ENCODE data around the gene SATB1. TPM values are rescaled to one million over a fixed set of nuclear protein-coding genes. Genes with fewer than 3 reads are reported as not detected.
"Not testable (repeated sequence)": the region's sequence is repeated elsewhere in the genome, so short reads cannot be mapped to it uniquely, and the experiment has no call there.

SATB1 gene
- total RNA-seq, 4 donors from 2014 or later, result 40.9 to 69.6 (median 41.7) TPM

DNA sequence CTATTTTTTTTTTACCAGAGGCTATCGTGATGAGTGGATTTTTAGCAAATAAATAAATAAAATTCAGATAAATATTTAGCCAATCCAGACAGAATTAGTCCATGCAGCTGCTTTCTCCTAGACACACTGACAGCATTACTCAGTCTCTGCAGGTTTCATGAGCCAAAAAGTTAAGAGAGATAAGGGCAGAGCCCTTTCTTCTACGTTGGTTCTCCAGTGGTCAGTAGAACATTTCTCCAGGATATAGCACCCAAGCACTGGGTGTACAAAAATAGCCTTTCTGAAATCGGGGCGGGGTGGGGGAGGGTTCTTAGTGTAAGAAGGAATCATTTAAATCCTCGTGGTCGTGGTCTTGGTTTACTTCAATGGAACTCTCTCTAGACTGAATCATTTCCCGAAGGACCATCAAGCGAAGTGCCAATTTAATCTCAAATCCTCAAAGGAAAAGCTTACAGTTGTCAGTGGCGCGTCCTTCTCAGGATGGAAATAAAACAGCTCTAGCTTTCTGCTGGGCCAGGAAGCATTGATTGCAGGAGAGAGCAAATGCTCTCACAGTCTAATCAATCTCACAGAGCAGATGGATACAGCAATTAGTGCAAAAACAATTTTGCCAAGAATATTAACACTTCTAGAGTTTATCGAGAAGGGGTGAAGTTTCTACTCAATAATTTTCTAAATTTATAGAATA lies 86.2 kb downstream of the SATB1 start:
- TF ChIP-seq POLR2A (IDR thresholded peaks at IDR 0.05), result no peak
- TF ChIP-seq, protein P1, sequence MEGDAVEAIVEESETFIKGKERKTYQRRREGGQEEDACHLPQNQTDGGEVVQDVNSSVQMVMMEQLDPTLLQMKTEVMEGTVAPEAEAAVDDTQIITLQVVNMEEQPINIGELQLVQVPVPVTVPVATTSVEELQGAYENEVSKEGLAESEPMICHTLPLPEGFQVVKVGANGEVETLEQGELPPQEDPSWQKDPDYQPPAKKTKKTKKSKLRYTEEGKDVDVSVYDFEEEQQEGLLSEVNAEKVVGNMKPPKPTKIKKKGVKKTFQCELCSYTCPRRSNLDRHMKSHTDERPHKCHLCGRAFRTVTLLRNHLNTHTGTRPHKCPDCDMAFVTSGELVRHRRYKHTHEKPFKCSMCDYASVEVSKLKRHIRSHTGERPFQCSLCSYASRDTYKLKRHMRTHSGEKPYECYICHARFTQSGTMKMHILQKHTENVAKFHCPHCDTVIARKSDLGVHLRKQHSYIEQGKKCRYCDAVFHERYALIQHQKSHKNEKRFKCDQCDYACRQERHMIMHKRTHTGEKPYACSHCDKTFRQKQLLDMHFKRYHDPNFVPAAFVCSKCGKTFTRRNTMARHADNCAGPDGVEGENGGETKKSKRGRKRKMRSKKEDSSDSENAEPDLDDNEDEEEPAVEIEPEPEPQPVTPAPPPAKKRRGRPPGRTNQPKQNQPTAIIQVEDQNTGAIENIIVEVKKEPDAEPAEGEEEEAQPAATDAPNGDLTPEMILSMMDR (IDR thresholded peaks at IDR 0.05 in 4 of 5, conservative IDR thresholded peaks at IDR 0.05 in 1 of 5), result no peak
- Histone ChIP-seq H3K4me3 (no peak overlapping the region), H3K4me1 (no peaks in the 10 kb centered on the region), H3K9me3 (no peaks in the 10 kb centered on the region), H3K27me3 (no peaks in the 10 kb centered on the region), H3K27ac (no peak overlapping the region), H3K36me3 (no peaks in the 10 kb centered on the region)
- intact Hi-C loops (cut with DNase I; ENCODE audit: low total_unique reads), result no loop called here
- ATAC-seq (no peak), DNase-seq (no peak)
- in situ Hi-C loops (cut with MboI; ENCODE audit: low sequenced_read_pairs in 4 of 4), result no loop called here

DNA sequence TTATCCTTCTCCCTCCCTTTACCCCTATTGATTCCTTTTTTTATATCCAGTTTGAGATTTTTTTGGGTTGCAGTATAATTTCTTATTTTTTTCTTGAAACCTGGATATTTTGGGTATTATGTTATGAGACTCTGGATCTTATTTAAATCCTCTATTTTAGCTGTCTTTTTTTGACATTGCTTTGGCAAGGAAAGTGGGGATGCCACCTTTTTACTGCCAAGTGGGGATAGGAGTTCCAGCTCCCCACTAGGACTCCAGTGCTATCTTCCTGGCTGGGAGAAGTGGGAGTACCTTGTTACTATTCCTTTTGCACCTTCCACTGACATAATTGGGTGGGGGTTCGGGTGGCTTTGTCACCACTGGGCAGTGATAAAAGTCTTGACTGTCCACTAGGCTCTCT lies 87.9 kb downstream of the SATB1 start:
- no peaks in the 10 kb centered on the region for H3K27me3 ChIP-seq
- H3K9me3 ChIP-seq, result no peaks in the 10 kb centered on the region
- no peaks in the 10 kb centered on the region for H3K4me1 ChIP-seq
- no peak for ATAC-seq
- TF ChIP-seq POLR2A (IDR thresholded peaks at IDR 0.05), result no peak
- TF ChIP-seq, protein P1 (IDR thresholded peaks at IDR 0.05 in 4 of 5, conservative IDR thresholded peaks at IDR 0.05 in 1 of 5), result no peak
- intact Hi-C loops (cut with DNase I; ENCODE audit: low total_unique reads) (no loop called here), in situ Hi-C loops (cut with MboI; ENCODE audit: low sequenced_read_pairs in 4 of 4) (no loop called here)
- no peaks in the 10 kb centered on the region for H3K36me3 ChIP-seq
- no peak overlapping the region for H3K4me3 ChIP-seq
- H3K27ac ChIP-seq, result no peak overlapping the region
- DNase-seq, result no peak

DNA sequence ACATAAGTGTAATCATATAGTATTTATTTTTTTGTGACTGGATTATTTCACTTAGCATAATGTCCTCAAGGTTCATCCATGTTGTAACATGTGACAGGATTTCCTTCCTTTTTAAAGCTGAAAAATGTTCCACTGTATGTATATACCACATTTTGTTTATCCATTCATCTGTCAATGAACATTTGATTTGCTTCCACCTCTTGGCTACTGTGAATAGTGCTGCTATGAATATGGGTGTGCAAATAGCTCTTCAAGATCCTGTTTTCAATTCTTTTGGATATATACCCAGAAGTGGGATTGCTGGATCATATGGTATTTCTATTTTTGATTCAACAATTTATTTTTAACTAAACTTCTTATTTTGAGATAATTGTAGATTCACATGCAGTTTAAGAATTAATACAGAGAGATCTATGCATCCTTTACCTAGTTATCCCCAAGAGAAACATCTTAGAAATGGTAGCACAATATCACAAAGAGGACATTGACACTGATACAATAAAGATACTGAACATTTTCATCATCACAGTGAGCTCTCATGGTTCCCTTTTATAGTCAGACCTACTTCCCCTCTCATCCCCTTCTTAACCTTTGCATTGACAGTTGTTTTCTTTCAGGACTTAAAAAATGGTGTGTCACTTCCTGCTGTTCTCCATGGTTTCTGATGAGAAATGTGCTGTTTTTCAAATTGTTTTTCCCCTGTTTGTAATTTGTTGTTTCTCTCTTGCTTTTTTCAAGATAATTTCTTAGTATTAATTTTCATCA lies 90.1 kb downstream of the SATB1 start:
- no peaks in the 10 kb centered on the region for H3K36me3 ChIP-seq
- DNase-seq (no peak), ATAC-seq (no peak)
- TF ChIP-seq POLR2A (IDR thresholded peaks at IDR 0.05), result no peak
- TF ChIP-seq, protein P1 (IDR thresholded peaks at IDR 0.05 in 4 of 5, conservative IDR thresholded peaks at IDR 0.05 in 1 of 5), result no peak
- intact Hi-C loops (cut with DNase I; ENCODE audit: low total_unique reads) (no loop called here), in situ Hi-C loops (cut with MboI; ENCODE audit: low sequenced_read_pairs in 4 of 4) (no loop called here)
- H3K4me3 ChIP-seq, result no peak overlapping the region
- H3K9me3 ChIP-seq, result no peaks in the 10 kb centered on the region
- H3K27me3 ChIP-seq, result no peaks in the 10 kb centered on the region
- H3K4me1 ChIP-seq, result no peaks in the 10 kb centered on the region
- no peak overlapping the region for H3K27ac ChIP-seq

DNA sequence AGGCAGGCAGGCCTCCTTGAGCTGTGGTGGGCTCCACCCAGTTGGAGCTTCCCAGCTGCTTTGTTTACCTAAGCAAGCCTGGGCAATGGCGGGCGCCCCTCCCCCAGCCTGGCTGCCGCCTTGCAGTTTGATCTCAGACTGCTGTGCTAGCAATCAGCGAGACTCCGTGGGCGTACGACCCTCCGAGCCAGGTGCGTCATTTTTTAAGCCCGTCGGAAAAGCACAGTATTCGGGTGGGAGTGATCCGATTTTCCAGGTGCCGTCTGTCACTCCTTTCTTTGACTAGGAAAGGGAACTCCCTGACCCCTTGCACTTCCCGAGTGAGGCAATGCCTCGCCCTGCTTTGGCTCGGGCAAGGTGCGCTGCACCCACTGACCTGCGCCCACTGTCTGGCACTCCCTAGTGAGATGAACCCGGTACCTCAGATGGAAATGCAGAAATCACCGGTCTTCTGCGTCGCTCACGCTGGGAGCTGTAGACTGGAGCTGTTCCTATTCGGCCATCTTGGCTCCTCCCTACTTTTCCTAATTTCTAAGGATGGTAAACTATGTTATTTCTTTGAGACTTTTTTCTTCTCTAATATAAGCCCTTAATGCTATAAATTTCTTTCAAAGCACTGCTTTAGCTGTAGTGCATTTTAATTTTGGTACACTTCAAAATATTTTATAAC lies 94.2 kb downstream of the SATB1 start:
- intact Hi-C loops (cut with DNase I; ENCODE audit: low total_unique reads); H3K4me3 ChIP-seq; in situ Hi-C loops (cut with MboI; ENCODE audit: low sequenced_read_pairs in 4 of 4); H3K36me3 ChIP-seq; H3K4me1 ChIP-seq; H3K27ac ChIP-seq; ATAC-seq; DNase-seq; H3K27me3 ChIP-seq; H3K9me3 ChIP-seq: not testable (repeated sequence)

DNA sequence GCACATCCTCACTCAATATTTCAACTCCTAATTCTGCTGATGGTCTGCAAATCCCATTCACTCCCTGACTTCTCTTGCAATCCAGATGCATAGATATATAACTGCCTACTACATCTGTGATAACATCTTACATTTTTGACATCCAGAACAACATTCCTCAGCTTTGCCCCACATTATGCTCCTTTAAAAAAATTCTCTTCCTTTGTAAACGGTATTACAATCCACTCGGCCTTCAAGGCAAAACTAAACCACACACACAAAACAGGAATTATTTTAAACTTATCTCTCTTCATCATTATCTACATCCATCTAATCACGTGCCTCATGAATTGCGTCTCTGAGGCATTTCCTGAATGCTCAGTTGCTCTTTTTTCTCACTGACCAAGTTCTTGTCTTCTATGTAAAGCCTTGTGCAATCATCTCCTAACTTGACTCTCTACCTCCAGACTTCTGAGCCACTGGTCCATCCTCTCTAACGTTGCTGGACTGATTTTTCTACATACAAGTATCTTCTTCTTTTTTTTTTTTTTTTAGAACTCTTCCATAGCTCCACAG lies 117.0 kb downstream of the SATB1 start:
- no peaks in the 10 kb centered on the region for H3K36me3 ChIP-seq
- no peak overlapping the region for H3K27ac ChIP-seq
- no peaks in the 10 kb centered on the region for H3K9me3 ChIP-seq
- in situ Hi-C loops (cut with MboI; ENCODE audit: low sequenced_read_pairs in 4 of 4), result no loop called here
- ATAC-seq (no peak), DNase-seq (no peak)
- H3K27me3 ChIP-seq, result no peaks in the 10 kb centered on the region
- no peaks in the 10 kb centered on the region for H3K4me1 ChIP-seq
- no peak overlapping the region for H3K4me3 ChIP-seq
- TF ChIP-seq, protein P1 (IDR thresholded peaks at IDR 0.05 in 4 of 5, conservative IDR thresholded peaks at IDR 0.05 in 1 of 5), result no peak
- no peak for TF ChIP-seq POLR2A (IDR thresholded peaks at IDR 0.05)
- intact Hi-C loops (cut with DNase I; ENCODE audit: low total_unique reads), result no loop called here

All from gastrocnemius medialis (tissue), 4 donors.